Peyer's patch (tissue), 4 donors: Measurements from ENCODE around the gene CNDP2. TPM values are rescaled to one million over a fixed set of nuclear protein-coding genes. Genes with fewer than 3 reads are reported as not detected.

ENCODE experiments used
- DNase-seq, 3 donors: peaks; one replicate each; pipeline ENCODE4 v3.0.0-alpha.2; 2017 to 2019
- H3K27ac ChIP-seq, 4 donors: fragments of 200-600 bp; sonication (generic); one replicate each; pipeline ENCODE4 v1.5.1; 2016 to 2019
- H3K27me3 ChIP-seq, 2 donors: fragments of 200-600 bp; sonication (generic); one replicate each; pipeline ENCODE4 v1.5.1; 2019
- H3K36me3 ChIP-seq, 3 donors: fragments of 200-600 bp; sonication (generic); one replicate each; pipeline ENCODE4 v1.5.1; 2016 to 2019
- H3K4me1 ChIP-seq, 4 donors: fragments of 200-600 bp; sonication (generic); one replicate each; pipeline ENCODE4 v1.5.1; 2016 to 2019
- H3K4me3 ChIP-seq, 4 donors: fragments of 200-600 bp; sonication (generic); 1 replicate in 3 of 4; 2 replicates in 1 of 4; pipeline ENCODE4 v1.5.1; 2016 to 2019; ENCODE audit warnings: mild to moderate bottlenecking in 1 of 4
- H3K9me3 ChIP-seq, 4 donors: fragments of 200-600 bp; sonication (generic); one replicate each; pipeline ENCODE4 v1.5.1; 2016 to 2019; ENCODE audit warnings: mild to moderate bottlenecking in 1 of 4
- POLR2A ChIP-seq, 2 donors: fragments of 450-650 bp; IDR thresholded peaks; one replicate each; pipeline ENCODE4 v1.5.1; 2017; ENCODE audit warnings: antibody characterized with exemption in 2 of 2, mild to moderate bottlenecking in 2 of 2, moderate library complexity in 2 of 2
- total RNA-seq, 4 donors: library from RNA; depleted of rRNA; stranded (reverse); fragments of >200 nt; gene quantifications; one replicate each; pipeline ENCODE4 v1.1.0, GENCODE V29; 2016
- TF ChIP-seq, protein P1 (sequence below), 6 experiments: fragments of 450-650 bp in 4 of 6; fragments of 200-600 bp in 2 of 6; sonication (generic) in 1 of 6; IDR thresholded peaks; one replicate each; pipeline ENCODE4 v1.5.1; 2017 to 2019; ENCODE audit warnings: antibody characterized with exemption in 6 of 6, mild to moderate bottlenecking in 3 of 6, moderate library complexity in 1 of 6

CNDP2 gene
- total RNA-seq, 4 donors from 2014 or later: 283 to 798 (median 653) TPM

DNA sequence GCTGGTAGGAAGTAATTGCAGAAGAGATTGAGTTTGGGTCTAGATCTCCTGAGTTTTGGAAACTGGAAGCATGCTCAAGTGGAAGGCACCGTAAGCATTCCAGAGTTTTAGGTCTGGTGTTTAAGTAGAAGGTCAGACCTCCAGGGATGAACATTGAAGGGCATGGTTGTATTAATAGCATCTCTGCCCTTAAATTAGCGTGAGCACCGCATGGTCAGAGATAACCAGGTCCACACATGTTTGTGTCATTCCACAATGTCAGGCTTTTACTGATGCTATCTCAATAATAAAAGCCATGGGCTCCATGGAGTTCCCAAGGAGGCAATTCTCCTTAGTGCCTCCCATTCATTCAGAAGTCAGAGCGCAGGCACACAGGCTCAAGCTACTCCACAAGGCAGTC is 73.2 kb downstream of the CNDP2 start:
- no peak overlapping the region for H3K27ac ChIP-seq
- H3K9me3 ChIP-seq: peaks cover 0 to 6% (median 0%) of the 10 kb centered on the region in 4 donors
- peaks cover 0 to 14% (median 0%) of the 10 kb centered on the region in 4 donors for H3K4me1 ChIP-seq
- TF ChIP-seq POLR2A (IDR thresholded peaks at IDR 0.05): no peak
- TF ChIP-seq, protein P1, sequence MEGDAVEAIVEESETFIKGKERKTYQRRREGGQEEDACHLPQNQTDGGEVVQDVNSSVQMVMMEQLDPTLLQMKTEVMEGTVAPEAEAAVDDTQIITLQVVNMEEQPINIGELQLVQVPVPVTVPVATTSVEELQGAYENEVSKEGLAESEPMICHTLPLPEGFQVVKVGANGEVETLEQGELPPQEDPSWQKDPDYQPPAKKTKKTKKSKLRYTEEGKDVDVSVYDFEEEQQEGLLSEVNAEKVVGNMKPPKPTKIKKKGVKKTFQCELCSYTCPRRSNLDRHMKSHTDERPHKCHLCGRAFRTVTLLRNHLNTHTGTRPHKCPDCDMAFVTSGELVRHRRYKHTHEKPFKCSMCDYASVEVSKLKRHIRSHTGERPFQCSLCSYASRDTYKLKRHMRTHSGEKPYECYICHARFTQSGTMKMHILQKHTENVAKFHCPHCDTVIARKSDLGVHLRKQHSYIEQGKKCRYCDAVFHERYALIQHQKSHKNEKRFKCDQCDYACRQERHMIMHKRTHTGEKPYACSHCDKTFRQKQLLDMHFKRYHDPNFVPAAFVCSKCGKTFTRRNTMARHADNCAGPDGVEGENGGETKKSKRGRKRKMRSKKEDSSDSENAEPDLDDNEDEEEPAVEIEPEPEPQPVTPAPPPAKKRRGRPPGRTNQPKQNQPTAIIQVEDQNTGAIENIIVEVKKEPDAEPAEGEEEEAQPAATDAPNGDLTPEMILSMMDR (IDR thresholded peaks at IDR 0.05): no peak
- H3K27me3 ChIP-seq: no peaks in the 10 kb centered on the region
- no peaks in the 10 kb centered on the region for H3K36me3 ChIP-seq
- H3K4me3 ChIP-seq: no peak overlapping the region
- DNase-seq: no peak

DNA sequence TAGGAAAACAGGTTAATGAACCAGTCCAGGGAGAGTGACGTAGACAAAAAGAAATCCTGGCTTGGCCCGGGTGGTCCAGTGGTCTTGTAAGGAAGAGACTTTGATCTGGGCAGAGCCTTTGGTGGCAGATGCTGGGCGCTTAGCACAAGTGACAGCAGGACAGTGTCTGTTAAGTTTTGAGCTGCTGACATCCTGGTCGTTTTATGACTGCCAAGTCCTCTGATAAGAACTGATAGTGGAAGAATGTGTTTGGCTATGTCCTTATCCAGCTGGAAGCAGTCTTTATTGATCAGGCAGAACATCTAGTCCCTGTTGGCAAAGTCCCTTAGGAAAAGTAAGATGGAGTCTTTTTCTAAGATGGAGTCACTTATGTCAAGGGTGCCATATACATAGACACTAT is 74.1 kb downstream of the CNDP2 start:
- H3K27ac ChIP-seq: no peak overlapping the region
- H3K36me3 ChIP-seq: no peaks in the 10 kb centered on the region
- H3K4me1 ChIP-seq: peaks cover 0 to 7% (median 0%) of the 10 kb centered on the region in 4 donors
- no peaks in the 10 kb centered on the region for H3K27me3 ChIP-seq
- peaks cover 0 to 6% (median 0%) of the 10 kb centered on the region in 4 donors for H3K9me3 ChIP-seq
- no peak for TF ChIP-seq POLR2A (IDR thresholded peaks at IDR 0.05)
- TF ChIP-seq, protein P1 (IDR thresholded peaks at IDR 0.05): no peak
- no peak for DNase-seq
- H3K4me3 ChIP-seq: no peak overlapping the region

DNA sequence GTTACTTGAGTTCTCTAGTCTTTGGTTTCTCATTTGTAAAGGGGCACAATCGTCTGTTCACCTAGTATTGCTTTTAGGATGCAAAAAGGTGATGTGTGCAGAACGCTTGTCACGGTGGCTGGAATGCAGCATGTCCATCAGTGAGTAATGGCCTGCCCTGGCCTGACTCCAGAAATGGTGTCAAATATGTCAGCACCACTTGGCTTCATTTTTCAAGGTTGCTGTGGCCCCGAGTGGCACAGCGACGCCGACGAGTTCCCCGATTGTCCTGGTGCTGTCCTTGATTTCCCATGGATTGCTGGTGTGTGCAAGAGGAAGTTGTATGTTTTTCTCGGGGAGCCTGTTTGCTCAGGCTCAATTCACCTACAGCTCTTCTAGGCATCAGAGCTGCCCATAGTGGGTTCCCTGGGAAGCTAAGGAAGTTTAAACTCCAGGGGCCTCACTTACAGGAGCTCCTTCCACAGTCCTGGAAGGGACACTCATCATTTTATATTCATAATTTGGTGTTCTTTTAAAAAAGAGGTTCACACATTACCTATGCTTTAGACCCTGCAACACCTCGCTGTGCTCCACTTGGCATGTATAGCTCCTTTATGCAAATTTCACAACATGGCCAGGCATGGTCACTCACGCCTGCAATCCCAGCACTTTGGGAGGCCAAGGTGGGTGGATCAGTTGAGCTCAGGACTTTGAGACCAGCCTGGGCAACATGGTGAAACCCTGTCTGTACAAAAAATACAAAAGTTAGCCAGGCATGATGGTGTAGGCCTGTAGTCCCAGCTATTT is 75.9 kb downstream of the CNDP2 start:
- Histone ChIP-seq H3K9me3 (no peaks in the 10 kb centered on the region), H3K4me1 (no peaks in the 10 kb centered on the region), H3K36me3 (no peaks in the 10 kb centered on the region), H3K4me3 (no peak overlapping the region), H3K27me3 (no peaks in the 10 kb centered on the region), H3K27ac (no peak overlapping the region)
- TF ChIP-seq, protein P1 (IDR thresholded peaks at IDR 0.05): no peak
- no peak for TF ChIP-seq POLR2A (IDR thresholded peaks at IDR 0.05)
- no peak for DNase-seq

DNA sequence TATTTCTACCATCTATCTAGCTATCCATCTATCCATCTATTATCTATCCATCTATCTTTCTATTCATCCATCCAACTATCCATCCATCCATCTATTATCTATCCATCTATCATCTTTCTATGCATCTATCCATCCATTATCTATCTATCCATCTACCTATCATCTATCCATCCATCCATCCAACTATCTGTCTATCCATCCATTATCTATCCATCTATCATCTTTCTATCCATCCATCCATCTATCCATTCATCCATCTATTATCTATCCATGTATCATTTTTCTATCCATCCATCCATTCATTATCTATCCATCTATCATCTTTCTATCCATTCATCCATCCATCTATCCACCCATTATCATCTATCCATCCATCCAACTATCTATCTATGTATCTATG is 76.9 kb downstream of the CNDP2 start:
- Histone ChIP-seq H3K4me3 (no peak overlapping the region), H3K36me3 (no peaks in the 10 kb centered on the region), H3K27ac (no peak overlapping the region), H3K4me1 (no peaks in the 10 kb centered on the region), H3K27me3 (no peaks in the 10 kb centered on the region), H3K9me3 (no peaks in the 10 kb centered on the region)
- DNase-seq: no peak
- no peak for TF ChIP-seq POLR2A (IDR thresholded peaks at IDR 0.05)
- TF ChIP-seq, protein P1 (IDR thresholded peaks at IDR 0.05): no peak

Other genes with a start within 250 kb of the CNDP2 start
- gene CYB5A, start 204.4 kb upstream of the CNDP2 start, total RNA-seq: 100 to 1,000 TPM; 171 to 732 (median 331) TPM
- not detected for gene C18orf63, start 180.5 kb upstream of the CNDP2 start, total RNA-seq
- gene DIPK1C, start 39.1 kb upstream of the CNDP2 start, total RNA-seq: under 1 TPM in 2 of 4 donors, not detected in 2; 0.70 to 0.83 TPM
- under 1 TPM in 1 of 4 donors, not detected in 3; 0.53 TPM for gene CNDP1, start 38.1 kb downstream of the CNDP2 start, total RNA-seq
- gene ZNF407, start 101.5 kb downstream of the CNDP2 start, total RNA-seq: 10 to 100 TPM; 24.0 to 54.5 (median 32.3) TPM